Ovary (tissue), 9 donors: ENCODE data around the gene IL12RB2. TPM values are rescaled to one million over a fixed set of nuclear protein-coding genes. Genes with fewer than 3 reads are reported as not detected.

Source experiments
- DNase-seq, 5 donors: peaks; one replicate each; pipeline ENCODE4 v3.0.0-alpha.2; 2019 to 2020
- H3K27ac ChIP-seq, 2 donors: fragments of 200-600 bp; one replicate each; pipeline versions ENCODE4 v1.5.1 to v1.8.0; 2019 to 2022
- H3K27me3 ChIP-seq: fragments of 200-600 bp; one replicate; pipeline ENCODE4 v1.8.0; 2022
- H3K36me3 ChIP-seq: fragments of 200-600 bp; sonication (generic); one replicate; pipeline ENCODE4 v1.5.1; 2019
- H3K4me1 ChIP-seq: one replicate; pipeline ENCODE4 v1.8.1; 2013; ENCODE audit warnings: mild to moderate bottlenecking, moderate library complexity; ENCODE audit not compliant: insufficient read depth
- H3K4me3 ChIP-seq: fragments of 200-600 bp; sonication (generic); one replicate; pipeline ENCODE4 v1.5.1; 2017
- H3K9me3 ChIP-seq, 2 donors: fragments of 200-600 bp in 1 of 2; sonication (generic) in 1 of 2; one replicate each; pipeline versions ENCODE4 v1.5.1 to v1.8.1; 2013 to 2019; ENCODE audit warnings: mild to moderate bottlenecking in 1 of 2, moderate library complexity in 1 of 2
- CTCF ChIP-seq, 3 donors: fragments of 450-650 bp in 2 of 3; fragments of 200-600 bp in 1 of 3; IDR thresholded peaks; one replicate each; pipeline versions ENCODE4 v1.5.1 to v1.8.0; 2016 to 2022; ENCODE audit warnings: antibody characterized with exemption in 3 of 3, mild to moderate bottlenecking in 1 of 3
- EP300 ChIP-seq: sonication (generic); formaldehyde crosslinking; IDR thresholded peaks from one replicate; pipeline ENCODE4 v1.6.1; 2017; ENCODE audit warnings: antibody characterized with exemption
- POLR2A ChIP-seq: fragments of 450-650 bp; IDR thresholded peaks from one replicate; pipeline ENCODE4 v1.6.1; 2017; ENCODE audit warnings: antibody characterized with exemption, mild to moderate bottlenecking, moderate library complexity
- WGBS, 3 donors: extraction: QIAGEN DNeasy Blood & Tissue Kit in 1 of 3; methylation state at CpG; one replicate each; pipeline versions ENCODE4 v1.1.5 to v1.1.7; 2013 to 2017; 5-methylcytosine and 5-hydroxymethylcytosine counted together
- intact Hi-C, 4 donors: fragments of 100-400 bp; cut with DNase I; formaldehyde crosslinking; loops; one replicate each; pipeline versions ENCODE4 v1.11.0 to v1.15.1; 2022 to 2023
- polyA plus RNA-seq, 2 donors: library from polyadenylated mRNA; stranded (reverse); fragments of 200-250 nt in 1 of 2; fragments of 350-450 nt in 1 of 2; fragmentation: Illumina TruSeq in 1 of 2; extraction: RNeasy Lipid Tissue Mini Kit (QIAGEN cat#74804) in 1 of 2; gene quantifications; one replicate each; pipeline ENCODE4 v1.2.3, GENCODE V29; 2013 to 2014
- total RNA-seq, 7 donors: library from RNA; depleted of rRNA in 2 of 7; stranded (reverse); fragments of >200 nt in 2 of 7; fragmentation: NEBNext Ultra II Directional in 3 of 7; extraction: Animal tissue kit (Norgen Biotek cat#: 25700) in 3 of 7; gene quantifications; one replicate each; pipeline versions ENCODE4 v1.1.0 to v1.2.4, GENCODE V29; 2016 to 2023
- donor health status: DM: no; HTN: no; CAD: no; lungs with moderate emphysema.
- donor health status: DM: no; HTN: no; CAD: no.
- donor health status: Bipolar disorder and iron deficiency.
- donor health status: DM: yes; HTN: yes; CAD: no.
- donor health status: DM: no; HTN: no; CAD: no.
- donor health status: DM: yes; HTN: yes; CAD: no.

IL12RB2 gene
- total and polyA plus RNA-seq, 9 donors: 0.02 to 1.8 (median 0.61) TPM; not detected in 2

GRCh38 chr1:67372898-67373297 lies 65.2 kb downstream of the IL12RB2 start:
- no peak for TF ChIP-seq CTCF (IDR thresholded peaks at IDR 0.05)
- TF ChIP-seq POLR2A: no peak
- TF ChIP-seq EP300: no peak
- Histone ChIP-seq H3K4me1 (peaks cover under 1% of the 10 kb centered on the region), H3K36me3 (no peaks in the 10 kb centered on the region), H3K9me3 (no peaks in the 10 kb centered on the region), H3K27me3 (no peaks in the 10 kb centered on the region), H3K27ac (no peak overlapping the region), H3K4me3 (no peak overlapping the region)
- DNase-seq: no peak
- intact Hi-C loops: no loop called here

DNA sequence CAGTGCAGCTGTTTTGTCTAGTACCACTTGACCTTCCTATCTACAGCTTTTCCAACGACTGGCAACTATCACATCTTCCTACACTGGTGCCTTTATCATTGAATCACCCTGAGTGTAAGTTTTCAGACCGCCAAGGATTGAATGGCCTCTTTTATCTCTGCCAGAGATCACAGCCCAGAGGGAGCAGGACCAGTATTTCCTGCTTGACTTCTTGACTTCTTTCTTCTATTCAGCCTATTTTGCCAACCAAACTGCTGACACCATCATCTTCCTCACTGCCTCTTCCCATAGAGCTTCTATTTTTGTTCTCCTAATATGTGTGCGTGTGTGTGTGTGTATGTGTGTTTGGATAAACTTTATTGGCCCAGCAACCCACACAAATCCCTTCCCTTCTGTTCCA lies 68.7 kb downstream of the IL12RB2 start:
- 48 to 56% (median 54%) methylated on average over 3 of the region's 3 CpGs for WGBS, 3 donors
- no peaks in the 10 kb centered on the region for H3K4me1 ChIP-seq
- no peak overlapping the region for H3K27ac ChIP-seq
- no peaks in the 10 kb centered on the region for H3K9me3 ChIP-seq
- DNase-seq: no peak
- H3K36me3 ChIP-seq: no peaks in the 10 kb centered on the region
- no peak for TF ChIP-seq POLR2A
- no peak for TF ChIP-seq CTCF (IDR thresholded peaks at IDR 0.05)
- no peak overlapping the region for H3K4me3 ChIP-seq
- H3K27me3 ChIP-seq: no peaks in the 10 kb centered on the region
- intact Hi-C loops: no loop called here

DNA sequence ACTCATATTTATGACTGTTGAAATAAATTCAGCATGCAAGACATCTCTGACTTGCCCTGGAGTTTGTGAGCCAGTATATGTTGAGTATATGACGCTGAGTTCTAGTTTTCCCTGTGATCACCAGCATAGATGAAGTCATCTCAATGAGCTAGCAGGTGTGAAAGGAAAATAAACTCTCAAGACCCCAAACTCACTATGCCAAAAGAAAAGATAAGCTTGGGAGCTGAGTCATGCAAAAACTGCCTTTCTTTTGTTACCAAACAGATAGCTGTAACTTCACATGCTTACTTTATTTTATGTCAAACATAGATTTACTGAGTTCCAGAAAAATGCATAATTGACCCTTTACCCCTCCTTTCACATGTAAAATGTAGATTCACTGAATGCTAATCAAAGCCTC lies 69.6 kb downstream of the IL12RB2 start:
- Histone ChIP-seq H3K36me3 (no peaks in the 10 kb centered on the region), H3K27ac (no peak overlapping the region), H3K9me3 (no peaks in the 10 kb centered on the region), H3K27me3 (no peaks in the 10 kb centered on the region), H3K4me3 (no peak overlapping the region), H3K4me1 (no peaks in the 10 kb centered on the region)
- intact Hi-C loops: no loop called here
- no peak for DNase-seq
- WGBS, 3 donors: 85 to 94% (median 94%) methylated on average over 1 of the region's 1 CpG
- no peak for TF ChIP-seq EP300
- TF ChIP-seq POLR2A: no peak
- TF ChIP-seq CTCF (IDR thresholded peaks at IDR 0.05): no peak

DNA sequence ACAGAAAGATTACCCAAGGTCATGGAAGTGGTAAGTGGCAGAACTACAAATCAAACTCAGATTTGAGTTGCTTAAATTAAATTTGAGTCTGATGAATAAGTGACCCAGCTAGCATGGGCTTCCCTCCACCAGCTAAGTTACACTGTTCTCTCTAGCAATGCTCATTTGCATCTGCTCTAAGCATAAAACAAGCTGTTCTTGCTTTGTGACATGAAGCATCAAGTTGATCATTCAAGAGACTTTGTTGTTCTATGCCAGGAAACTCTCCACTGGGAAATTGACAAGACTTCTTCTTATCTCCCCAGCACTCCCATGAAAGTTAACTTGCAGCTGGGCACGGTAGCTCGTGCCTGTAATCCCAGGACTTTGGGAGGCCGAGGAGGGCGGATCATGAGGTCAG lies 73.5 kb downstream of the IL12RB2 start:
- no peak overlapping the region for H3K27ac ChIP-seq
- 60 to 67% (median 65%) methylated on average over 4 of the region's 4 CpGs for WGBS, 3 donors

More for the DNA sequence above, 73.5 kb downstream of the IL12RB2 start:
- intact Hi-C loops: no loop called here
- no peak overlapping the region for H3K4me3 ChIP-seq
- no peaks in the 10 kb centered on the region for H3K4me1 ChIP-seq
- TF ChIP-seq EP300 (no peak), CTCF (IDR thresholded peaks at IDR 0.05) (no peak), POLR2A (no peak)
- DNase-seq: no peak
- no peaks in the 10 kb centered on the region for H3K27me3 ChIP-seq
- H3K36me3 ChIP-seq: no peaks in the 10 kb centered on the region
- no peaks in the 10 kb centered on the region for H3K9me3 ChIP-seq
